Activated CD4-positive, alpha-beta T cell treated with anti-CD3 and anti-CD28 coated beads for 4 hours (primary cell): ENCODE measurements around the gene PHB1.
"Not testable (repeated sequence)": the region's sequence is repeated elsewhere in the genome, so short reads cannot be mapped to it uniquely, and the experiment has no call there.

Experiments
- DNase-seq, 2 donors: peaks; one replicate each; pipeline ENCODE4 v3.0.0-alpha.2; 2020

PHB1 gene

GRCh38 chr17:49439305-49439672 is 24.6 kb upstream of the PHB1 start:
- no peak for DNase-seq

GRCh38 chr17:49438436-49439278 is 24.0 kb upstream of the PHB1 start:
- DNase-seq, result no peak

- no peak for DNase-seq
These were observed 23.2 kb upstream of the PHB1 start for GRCh38 chr17:49437696-49438435.

- DNase-seq, result no peak
These were observed 21.5 kb upstream of the PHB1 start for GRCh38 chr17:49436174-49436573.

- DNase-seq, result no peak
These were observed 21.0 kb upstream of the PHB1 start for GRCh38 chr17:49435671-49436029.

- peak; percentile 14 to 49 for DNase-seq
These were observed 20.4 kb upstream of the PHB1 start for GRCh38 chr17:49434821-49435670.

- no peak for DNase-seq
These were observed 18.5 kb upstream of the PHB1 start for GRCh38 chr17:49433000-49433694.

GRCh38 chr17:49431743-49432142 is 17.1 kb upstream of the PHB1 start:
- no peak for DNase-seq

- no peak for DNase-seq
These were observed 10.3 kb upstream of the PHB1 start for GRCh38 chr17:49425004-49425286.

GRCh38 chr17:49424276-49425003 is 9.8 kb upstream of the PHB1 start:
- not testable (repeated sequence) for DNase-seq

GRCh38 chr17:49422714-49423113 is 8.0 kb upstream of the PHB1 start:
- no peak for DNase-seq

- DNase-seq, result not testable (repeated sequence)
These were observed 5.1 kb upstream of the PHB1 start for GRCh38 chr17:49419761-49420160.

- DNase-seq, result not testable (repeated sequence)
These were observed 4.4 kb upstream of the PHB1 start for GRCh38 chr17:49418754-49419740.

GRCh38 chr17:49414271-49414621 is 436 bp downstream of the PHB1 start:
- DNase-seq, result no peak

- DNase-seq, result no peak
These were observed 5.6 kb downstream of the PHB1 start for GRCh38 chr17:49409066-49409465.

- DNase-seq, result peak; percentile 75 to 84
These were observed 6.6 kb downstream of the PHB1 start for GRCh38 chr17:49407981-49408501.

- no peak for DNase-seq
These were observed 7.6 kb downstream of the PHB1 start for GRCh38 chr17:49407086-49407485.

GRCh38 chr17:49406421-49407061 is 8.1 kb downstream of the PHB1 start:
- no peak for DNase-seq

- DNase-seq, result no peak
These were observed 9.8 kb downstream of the PHB1 start for GRCh38 chr17:49404906-49405305.

- DNase-seq, result no peak
These were observed 10.3 kb downstream of the PHB1 start for GRCh38 chr17:49404361-49404760.
